ENCODE measurements around the gene OSGEP.

The OSGEP gene

DNA sequence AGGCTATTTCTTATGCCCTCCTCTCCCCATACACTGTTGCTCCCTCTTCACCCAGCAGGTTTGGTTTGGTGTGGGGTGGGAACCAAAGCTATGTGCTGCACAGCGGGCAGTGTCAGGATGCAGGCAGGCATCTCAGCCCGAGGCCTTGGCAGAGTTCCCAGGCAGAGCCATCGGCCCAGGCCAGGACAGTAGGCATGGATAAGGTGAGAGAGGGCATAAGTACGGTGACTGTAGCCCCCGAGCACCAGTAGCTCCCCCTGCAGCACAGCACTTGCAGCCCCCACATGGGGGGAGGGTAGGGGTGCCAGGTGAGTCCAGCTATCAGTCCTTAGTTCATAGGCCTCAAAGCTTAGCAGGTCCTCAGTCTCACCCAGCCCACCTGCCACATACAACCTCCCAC, 25.8 kb downstream of the OSGEP start:
- H3K4me1 ChIP-seq (ENCODE audit: control insufficient read depth, insufficient read depth, low read length), result peaks cover 6% of the 10 kb centered on the region; the same call in 1 of the 2 replicates
- no peaks in the 10 kb centered on the region for H3K9me3 ChIP-seq (ENCODE audit: control insufficient read depth, insufficient read depth, low read length)
- H3K36me3 ChIP-seq (ENCODE audit: control insufficient read depth, insufficient read depth, low read length), result no peaks in the 10 kb centered on the region
- H3K27ac ChIP-seq (ENCODE audit: low read depth, low read length), result no peak overlapping the region
- no peaks in the 10 kb centered on the region for H3K27me3 ChIP-seq (ENCODE audit: control insufficient read depth, insufficient read depth, low read length)
- no peak overlapping the region for H3K9ac ChIP-seq (ENCODE audit: low read depth, low read length)
- H3K4me3 ChIP-seq (ENCODE audit: low read depth, low read length), result no peak overlapping the region

- no peaks in the 10 kb centered on the region for H3K27me3 ChIP-seq (ENCODE audit: control insufficient read depth, insufficient read depth, low read length)
- H3K27ac ChIP-seq (ENCODE audit: low read depth, low read length), result no peak overlapping the region
- H3K9me3 ChIP-seq (ENCODE audit: control insufficient read depth, insufficient read depth, low read length), result no peaks in the 10 kb centered on the region
- no peak overlapping the region for H3K4me3 ChIP-seq (ENCODE audit: low read depth, low read length)
- H3K9ac ChIP-seq (ENCODE audit: low read depth, low read length), result no peak overlapping the region
- no peaks in the 10 kb centered on the region for H3K36me3 ChIP-seq (ENCODE audit: control insufficient read depth, insufficient read depth, low read length)
- peaks cover 6% of the 10 kb centered on the region; the same call in 1 of the 2 replicates for H3K4me1 ChIP-seq (ENCODE audit: control insufficient read depth, insufficient read depth, low read length)
Observed at GRCh38 chr14:20428010-20428365, 26.6 kb downstream of the OSGEP start.

GRCh38 chr14:20427231-20428009, 27.2 kb downstream of the OSGEP start:
- H3K4me1 ChIP-seq (ENCODE audit: control insufficient read depth, insufficient read depth, low read length), result peaks cover 6% of the 10 kb centered on the region; the same call in 1 of the 2 replicates
- peak overlapping the region; percentile 63 for H3K27ac ChIP-seq (ENCODE audit: low read depth, low read length)
- H3K4me3 ChIP-seq (ENCODE audit: low read depth, low read length), result no peak overlapping the region
- no peak overlapping the region for H3K9ac ChIP-seq (ENCODE audit: low read depth, low read length)
- no peaks in the 10 kb centered on the region for H3K27me3 ChIP-seq (ENCODE audit: control insufficient read depth, insufficient read depth, low read length)
- no peaks in the 10 kb centered on the region for H3K9me3 ChIP-seq (ENCODE audit: control insufficient read depth, insufficient read depth, low read length)
- H3K36me3 ChIP-seq (ENCODE audit: control insufficient read depth, insufficient read depth, low read length), result no peaks in the 10 kb centered on the region

- Histone ChIP-seq H3K36me3 (ENCODE audit: control insufficient read depth, insufficient read depth, low read length) (no peaks in the 10 kb centered on the region), H3K27me3 (ENCODE audit: control insufficient read depth, insufficient read depth, low read length) (no peaks in the 10 kb centered on the region), H3K4me3 (ENCODE audit: low read depth, low read length) (no peak overlapping the region), H3K4me1 (ENCODE audit: control insufficient read depth, insufficient read depth, low read length) (peaks cover 11% of the 10 kb centered on the region), H3K9me3 (ENCODE audit: control insufficient read depth, insufficient read depth, low read length) (no peaks in the 10 kb centered on the region), H3K9ac (ENCODE audit: low read depth, low read length) (no peak overlapping the region), H3K27ac (ENCODE audit: low read depth, low read length) (no peak overlapping the region)
Observed at GRCh38 chr14:20424851-20425250, 29.8 kb downstream of the OSGEP start.

DNA sequence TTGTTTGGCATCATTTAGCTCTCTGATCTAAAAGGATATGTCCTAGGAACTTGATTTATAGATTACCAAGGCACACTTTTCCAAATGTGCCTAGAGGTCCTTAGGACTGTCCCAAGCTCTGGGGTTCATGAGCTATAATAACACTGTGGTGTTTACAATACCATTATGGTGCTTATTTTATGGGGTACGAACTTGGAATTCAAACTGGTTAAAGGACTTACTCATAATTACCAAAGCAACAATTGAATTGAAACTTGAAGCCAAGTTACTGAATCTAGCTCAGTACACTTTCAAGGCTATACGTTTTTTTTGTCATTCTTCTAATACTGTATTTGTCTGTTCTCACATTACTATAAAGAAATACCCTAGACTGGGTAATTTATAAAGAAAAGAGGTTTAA, 31.7 kb downstream of the OSGEP start:
- no peaks in the 10 kb centered on the region for H3K9me3 ChIP-seq (ENCODE audit: control insufficient read depth, insufficient read depth, low read length)
- H3K4me1 ChIP-seq (ENCODE audit: control insufficient read depth, insufficient read depth, low read length), result peaks cover 11% of the 10 kb centered on the region
- no peak overlapping the region for H3K27ac ChIP-seq (ENCODE audit: low read depth, low read length)
- no peak overlapping the region for H3K9ac ChIP-seq (ENCODE audit: low read depth, low read length)
- no peak overlapping the region for H3K4me3 ChIP-seq (ENCODE audit: low read depth, low read length)
- H3K36me3 ChIP-seq (ENCODE audit: control insufficient read depth, insufficient read depth, low read length), result no peaks in the 10 kb centered on the region
- no peaks in the 10 kb centered on the region for H3K27me3 ChIP-seq (ENCODE audit: control insufficient read depth, insufficient read depth, low read length)

- Histone ChIP-seq H3K4me1 (ENCODE audit: control insufficient read depth, insufficient read depth, low read length) (peaks cover 6% of the 10 kb centered on the region), H3K4me3 (ENCODE audit: low read depth, low read length) (no peak overlapping the region), H3K9ac (ENCODE audit: low read depth, low read length) (no peak overlapping the region), H3K9me3 (ENCODE audit: control insufficient read depth, insufficient read depth, low read length) (no peaks in the 10 kb centered on the region), H3K36me3 (ENCODE audit: control insufficient read depth, insufficient read depth, low read length) (no peaks in the 10 kb centered on the region), H3K27ac (ENCODE audit: low read depth, low read length) (peak overlapping the region; percentile 37), H3K27me3 (ENCODE audit: control insufficient read depth, insufficient read depth, low read length) (no peaks in the 10 kb centered on the region)
Observed at GRCh38 chr14:20421267-20421666, 33.3 kb downstream of the OSGEP start.

GRCh38 chr14:20419419-20419818, 35.2 kb downstream of the OSGEP start:
- Histone ChIP-seq H3K36me3 (ENCODE audit: control insufficient read depth, insufficient read depth, low read length) (no peaks in the 10 kb centered on the region), H3K4me3 (ENCODE audit: low read depth, low read length) (no peak overlapping the region), H3K9ac (ENCODE audit: low read depth, low read length) (no peak overlapping the region), H3K4me1 (ENCODE audit: control insufficient read depth, insufficient read depth, low read length) (peaks cover 10% of the 10 kb centered on the region), H3K27ac (ENCODE audit: low read depth, low read length) (no peak overlapping the region), H3K27me3 (ENCODE audit: control insufficient read depth, insufficient read depth, low read length) (no peaks in the 10 kb centered on the region), H3K9me3 (ENCODE audit: control insufficient read depth, insufficient read depth, low read length) (no peaks in the 10 kb centered on the region)

- H3K9me3 ChIP-seq (ENCODE audit: control insufficient read depth, insufficient read depth, low read length), result no peaks in the 10 kb centered on the region
- no peaks in the 10 kb centered on the region for H3K36me3 ChIP-seq (ENCODE audit: control insufficient read depth, insufficient read depth, low read length)
- no peak overlapping the region for H3K4me3 ChIP-seq (ENCODE audit: low read depth, low read length)
- peaks cover 18% of the 10 kb centered on the region for H3K4me1 ChIP-seq (ENCODE audit: control insufficient read depth, insufficient read depth, low read length)
- no peaks in the 10 kb centered on the region for H3K27me3 ChIP-seq (ENCODE audit: control insufficient read depth, insufficient read depth, low read length)
- no peak overlapping the region for H3K9ac ChIP-seq (ENCODE audit: low read depth, low read length)
- H3K27ac ChIP-seq (ENCODE audit: low read depth, low read length), result peak overlapping the region; percentile 32
Observed at GRCh38 chr14:20418501-20418909, 36.1 kb downstream of the OSGEP start.

- Histone ChIP-seq H3K27ac (ENCODE audit: low read depth, low read length) (peak overlapping the region; percentile 32), H3K4me1 (ENCODE audit: control insufficient read depth, insufficient read depth, low read length) (peaks cover 18% of the 10 kb centered on the region), H3K4me3 (ENCODE audit: low read depth, low read length) (no peak overlapping the region), H3K9ac (ENCODE audit: low read depth, low read length) (no peak overlapping the region), H3K27me3 (ENCODE audit: control insufficient read depth, insufficient read depth, low read length) (no peaks in the 10 kb centered on the region), H3K9me3 (ENCODE audit: control insufficient read depth, insufficient read depth, low read length) (no peaks in the 10 kb centered on the region), H3K36me3 (ENCODE audit: control insufficient read depth, insufficient read depth, low read length) (no peaks in the 10 kb centered on the region)
Observed at GRCh38 chr14:20417250-20418186, 37.1 kb downstream of the OSGEP start.

GRCh38 chr14:20416223-20416622, 38.4 kb downstream of the OSGEP start:
- Histone ChIP-seq H3K9me3 (ENCODE audit: control insufficient read depth, insufficient read depth, low read length) (no peaks in the 10 kb centered on the region), H3K4me1 (ENCODE audit: control insufficient read depth, insufficient read depth, low read length) (peaks cover 18% of the 10 kb centered on the region), H3K27ac (ENCODE audit: low read depth, low read length) (no peak overlapping the region), H3K9ac (ENCODE audit: low read depth, low read length) (no peak overlapping the region), H3K4me3 (ENCODE audit: low read depth, low read length) (no peak overlapping the region), H3K27me3 (ENCODE audit: control insufficient read depth, insufficient read depth, low read length) (no peaks in the 10 kb centered on the region), H3K36me3 (ENCODE audit: control insufficient read depth, insufficient read depth, low read length) (no peaks in the 10 kb centered on the region)

- Histone ChIP-seq H3K9ac (ENCODE audit: low read depth, low read length) (no peak overlapping the region), H3K4me3 (ENCODE audit: low read depth, low read length) (no peak overlapping the region), H3K4me1 (ENCODE audit: control insufficient read depth, insufficient read depth, low read length) (peaks cover 18% of the 10 kb centered on the region), H3K27me3 (ENCODE audit: control insufficient read depth, insufficient read depth, low read length) (no peaks in the 10 kb centered on the region), H3K9me3 (ENCODE audit: control insufficient read depth, insufficient read depth, low read length) (no peaks in the 10 kb centered on the region), H3K36me3 (ENCODE audit: control insufficient read depth, insufficient read depth, low read length) (no peaks in the 10 kb centered on the region), H3K27ac (ENCODE audit: low read depth, low read length) (no peak overlapping the region)
Observed at GRCh38 chr14:20415782-20416206, 38.8 kb downstream of the OSGEP start.

Data from HUES48 (cell line).